ENCODE measurements around the gene SND1. TPM values are rescaled to one million over a fixed set of nuclear protein-coding genes. Genes with fewer than 3 reads are reported as not detected.

The SND1 gene
- total RNA-seq, 1 experiment from 2014 or later: 218 TPM

DNA sequence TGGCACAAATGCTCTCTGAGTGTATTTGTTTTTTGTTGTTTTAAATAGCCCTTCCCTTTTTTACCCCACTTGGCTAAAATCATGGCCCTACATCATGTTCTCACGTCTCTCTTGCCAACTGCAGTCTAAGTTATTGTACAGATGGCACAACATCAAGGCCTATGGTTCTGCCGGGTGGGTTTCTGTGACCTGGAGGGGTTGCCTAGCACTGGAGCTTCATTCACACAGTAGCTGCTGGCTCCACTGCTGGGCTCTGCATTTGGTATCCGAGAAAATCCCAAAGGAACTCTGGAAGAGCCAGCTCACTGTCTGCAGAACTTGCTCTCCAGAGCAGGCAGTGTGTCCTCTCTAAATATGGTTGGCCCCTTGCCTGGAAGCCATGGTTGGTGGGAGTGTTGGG lies 258.7 kb downstream of the SND1 start:
- Mint-ChIP-seq H3K4me1 (peaks cover 16 to 18% of the 10 kb centered on the region in 2 experiments), H3K36me3 (ENCODE audit: insufficient read depth in 1 of 3, low read depth in 3 of 3) (peaks cover 0 to 1% (median 0%) of the 10 kb centered on the region in 3 experiments; a peak in 2 of 7 replicates), H3K9me3 (no peaks in the 10 kb centered on the region; a peak in 1 of 5 replicates), H3K27me3 (ENCODE audit: low read depth) (no peaks in the 10 kb centered on the region), H3K4me3 (no peak overlapping the region), H3K27ac (no peak overlapping the region)
- no peak overlapping the region for H3K27ac ChIP-seq (ENCODE audit: insufficient read length, low read depth, low read length)
- H2AFZ ChIP-seq (ENCODE audit: low read length): no peak overlapping the region
- no peak overlapping the region for H3K4me2 ChIP-seq (ENCODE audit: insufficient read depth, insufficient read length, low read length)
- no peak overlapping the region for H3K56ac ChIP-seq (ENCODE audit: insufficient read length, low read depth, low read length)
- H4K5ac ChIP-seq (ENCODE audit: insufficient read length, low read depth, low read length): no peak overlapping the region
- H4K20me1 ChIP-seq (ENCODE audit: control insufficient read depth, insufficient read depth, insufficient read length): no peaks in the 10 kb centered on the region
- H3K79me2 ChIP-seq (ENCODE audit: insufficient read depth, low read length): 0 out of 2 replicates have a peak, but pooled peaks cover 2% of the 10 kb centered on the region
- H4K8ac ChIP-seq (replicated peaks; ENCODE audit: insufficient read length, low read depth, low read length): no peak overlapping the region
- no peaks in the 10 kb centered on the region for H3K27me3 ChIP-seq (ENCODE audit: insufficient read depth, low read length)
- H2AK5ac ChIP-seq (ENCODE audit: insufficient read length, low read length): no peak overlapping the region
- no peak overlapping the region for H3K18ac ChIP-seq (ENCODE audit: insufficient read length, low read depth, low read length)
- H2BK12ac ChIP-seq (ENCODE audit: insufficient read length, low read depth, low read length): no peak overlapping the region
- H3K14ac ChIP-seq (ENCODE audit: insufficient read depth, low read length): no peak overlapping the region
- no peak overlapping the region for H2BK20ac ChIP-seq (ENCODE audit: low read depth, low read length, poor library complexity, severe bottlenecking)
- H4K91ac ChIP-seq (ENCODE audit: insufficient read length, low read depth, low read length): no peak overlapping the region
- no CpG with 5 or more reads among the region's 3 CpGs for WGBS (ENCODE audit: extremely low coverage, insufficient read length, low lambda C conversion rate)
- no peak overlapping the region for H2BK5ac ChIP-seq (ENCODE audit: insufficient read length, low read length)
- no peak overlapping the region for H2BK120ac ChIP-seq (ENCODE audit: low read depth, low read length, poor library complexity, severe bottlenecking)
- DNase-seq: no peak
- H3K9me3 ChIP-seq (ENCODE audit: control insufficient read depth, low read depth, low read length): no peaks in the 10 kb centered on the region
- H3K4ac ChIP-seq (ENCODE audit: low read depth, low read length): no peak overlapping the region
- H2BK15ac ChIP-seq (ENCODE audit: low read depth, low read length): no peak overlapping the region
- TF ChIP-seq, protein P1, sequence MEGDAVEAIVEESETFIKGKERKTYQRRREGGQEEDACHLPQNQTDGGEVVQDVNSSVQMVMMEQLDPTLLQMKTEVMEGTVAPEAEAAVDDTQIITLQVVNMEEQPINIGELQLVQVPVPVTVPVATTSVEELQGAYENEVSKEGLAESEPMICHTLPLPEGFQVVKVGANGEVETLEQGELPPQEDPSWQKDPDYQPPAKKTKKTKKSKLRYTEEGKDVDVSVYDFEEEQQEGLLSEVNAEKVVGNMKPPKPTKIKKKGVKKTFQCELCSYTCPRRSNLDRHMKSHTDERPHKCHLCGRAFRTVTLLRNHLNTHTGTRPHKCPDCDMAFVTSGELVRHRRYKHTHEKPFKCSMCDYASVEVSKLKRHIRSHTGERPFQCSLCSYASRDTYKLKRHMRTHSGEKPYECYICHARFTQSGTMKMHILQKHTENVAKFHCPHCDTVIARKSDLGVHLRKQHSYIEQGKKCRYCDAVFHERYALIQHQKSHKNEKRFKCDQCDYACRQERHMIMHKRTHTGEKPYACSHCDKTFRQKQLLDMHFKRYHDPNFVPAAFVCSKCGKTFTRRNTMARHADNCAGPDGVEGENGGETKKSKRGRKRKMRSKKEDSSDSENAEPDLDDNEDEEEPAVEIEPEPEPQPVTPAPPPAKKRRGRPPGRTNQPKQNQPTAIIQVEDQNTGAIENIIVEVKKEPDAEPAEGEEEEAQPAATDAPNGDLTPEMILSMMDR (conservative IDR thresholded peaks at IDR 0.05): no peak
- H3K4me1 ChIP-seq (ENCODE audit: insufficient read depth, low read length): peaks cover 2% of the 10 kb centered on the region; the same call in 1 of the 2 replicates
- no peak overlapping the region for H3K23ac ChIP-seq (ENCODE audit: insufficient read length, low read depth, low read length)
- no peaks in the 10 kb centered on the region for H3K23me2 ChIP-seq (ENCODE audit: insufficient read length, low read depth, low read length, poor library complexity, severe bottlenecking)
- no peak overlapping the region for H3T11ph ChIP-seq (ENCODE audit: low read length)
- H3K9ac ChIP-seq (ENCODE audit: extremely low read depth, insufficient read length, low read length): no peak overlapping the region
- H3K79me1 ChIP-seq (ENCODE audit: insufficient read depth, low read depth, low read length, poor library complexity, severe bottlenecking): no peaks in the 10 kb centered on the region

All from H9 (cell line).